ENCODE measurements around the gene AHDC1.

Gene AHDC1

GRCh38 chr1:27592232-27592930, 11.6 kb downstream of the AHDC1 start:
- H2AFZ ChIP-seq (ENCODE audit: low read depth, low read length) = no peak overlapping the region
- H3K4me3 ChIP-seq (ENCODE audit: low read depth in 1 of 2, low read length in 2 of 2) = no peak overlapping the region
- H3K4me2 ChIP-seq (ENCODE audit: insufficient read depth, low read length) = no peak overlapping the region
- H4K20me1 ChIP-seq (ENCODE audit: insufficient read depth, low read length) = peaks cover 100% of the 10 kb centered on the region
- H3K27me3 ChIP-seq (ENCODE audit: insufficient read depth, low read length, poor library complexity) = no peaks in the 10 kb centered on the region
- peaks cover 18% of the 10 kb centered on the region for H3K4me1 ChIP-seq (ENCODE audit: insufficient read depth, low read length)
- ATAC-seq (ENCODE audit: insufficient read depth, low read depth) = no peak
- DNase-seq = no peak
- no peak overlapping the region for H3K27ac ChIP-seq (ENCODE audit: low read length)
- H3K79me2 ChIP-seq (ENCODE audit: insufficient read depth, low read length) = peaks cover 100% of the 10 kb centered on the region
- TF ChIP-seq, protein P1, sequence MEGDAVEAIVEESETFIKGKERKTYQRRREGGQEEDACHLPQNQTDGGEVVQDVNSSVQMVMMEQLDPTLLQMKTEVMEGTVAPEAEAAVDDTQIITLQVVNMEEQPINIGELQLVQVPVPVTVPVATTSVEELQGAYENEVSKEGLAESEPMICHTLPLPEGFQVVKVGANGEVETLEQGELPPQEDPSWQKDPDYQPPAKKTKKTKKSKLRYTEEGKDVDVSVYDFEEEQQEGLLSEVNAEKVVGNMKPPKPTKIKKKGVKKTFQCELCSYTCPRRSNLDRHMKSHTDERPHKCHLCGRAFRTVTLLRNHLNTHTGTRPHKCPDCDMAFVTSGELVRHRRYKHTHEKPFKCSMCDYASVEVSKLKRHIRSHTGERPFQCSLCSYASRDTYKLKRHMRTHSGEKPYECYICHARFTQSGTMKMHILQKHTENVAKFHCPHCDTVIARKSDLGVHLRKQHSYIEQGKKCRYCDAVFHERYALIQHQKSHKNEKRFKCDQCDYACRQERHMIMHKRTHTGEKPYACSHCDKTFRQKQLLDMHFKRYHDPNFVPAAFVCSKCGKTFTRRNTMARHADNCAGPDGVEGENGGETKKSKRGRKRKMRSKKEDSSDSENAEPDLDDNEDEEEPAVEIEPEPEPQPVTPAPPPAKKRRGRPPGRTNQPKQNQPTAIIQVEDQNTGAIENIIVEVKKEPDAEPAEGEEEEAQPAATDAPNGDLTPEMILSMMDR (IDR thresholded peaks at IDR 0.05; ENCODE audit: borderline replicate concordance, extremely low read depth, low read length, poor library complexity, severe bottlenecking) = no peak
- TF ChIP-seq EZH2 (IDR thresholded peaks at IDR 0.05; ENCODE audit: borderline replicate concordance, low read depth, low read length, severe bottlenecking) = no peak
- H3K36me3 ChIP-seq (ENCODE audit: insufficient read depth, low read length) = peaks cover 74% of the 10 kb centered on the region
- H3K9ac ChIP-seq (ENCODE audit: low read depth, low read length) = no peak overlapping the region
- no peaks in the 10 kb centered on the region for H3K9me3 ChIP-seq (ENCODE audit: insufficient read depth, low read length, severe bottlenecking)

GRCh38 chr1:27591622-27592021, 12.3 kb downstream of the AHDC1 start:
- ATAC-seq (ENCODE audit: insufficient read depth, low read depth) (no peak), DNase-seq (no peak)
- H2AFZ ChIP-seq (ENCODE audit: low read depth, low read length) = no peak overlapping the region
- H3K4me3 ChIP-seq (ENCODE audit: low read depth in 1 of 2, low read length in 2 of 2) = no peak overlapping the region
- peaks cover 70% of the 10 kb centered on the region for H3K36me3 ChIP-seq (ENCODE audit: insufficient read depth, low read length)
- peaks cover 10% of the 10 kb centered on the region for H3K4me1 ChIP-seq (ENCODE audit: insufficient read depth, low read length)
- H3K79me2 ChIP-seq (ENCODE audit: insufficient read depth, low read length) = peaks cover 100% of the 10 kb centered on the region
- H3K27me3 ChIP-seq (ENCODE audit: insufficient read depth, low read length, poor library complexity) = no peaks in the 10 kb centered on the region
- H3K27ac ChIP-seq (ENCODE audit: low read length) = no peak overlapping the region
- H3K9ac ChIP-seq (ENCODE audit: low read depth, low read length) = no peak overlapping the region
- H3K9me3 ChIP-seq (ENCODE audit: insufficient read depth, low read length, severe bottlenecking) = no peaks in the 10 kb centered on the region
- no peak overlapping the region for H3K4me2 ChIP-seq (ENCODE audit: insufficient read depth, low read length)
- TF ChIP-seq, protein P1 (IDR thresholded peaks at IDR 0.05; ENCODE audit: borderline replicate concordance, extremely low read depth, low read length, poor library complexity, severe bottlenecking) = no peak
- TF ChIP-seq EZH2 (IDR thresholded peaks at IDR 0.05; ENCODE audit: borderline replicate concordance, low read depth, low read length, severe bottlenecking) = no peak
- H4K20me1 ChIP-seq (ENCODE audit: insufficient read depth, low read length) = peaks cover 100% of the 10 kb centered on the region

GRCh38 chr1:27590917-27591508, 12.9 kb downstream of the AHDC1 start:
- DNase-seq (no peak), ATAC-seq (ENCODE audit: insufficient read depth, low read depth) (no peak)
- Histone ChIP-seq H3K79me2 (ENCODE audit: insufficient read depth, low read length) (peaks cover 100% of the 10 kb centered on the region), H3K36me3 (ENCODE audit: insufficient read depth, low read length) (peaks cover 66% of the 10 kb centered on the region), H3K9ac (ENCODE audit: low read depth, low read length) (no peak overlapping the region), H3K4me3 (ENCODE audit: low read depth in 1 of 2, low read length in 2 of 2) (no peak overlapping the region), H3K9me3 (ENCODE audit: insufficient read depth, low read length, severe bottlenecking) (no peaks in the 10 kb centered on the region), H3K4me1 (ENCODE audit: insufficient read depth, low read length) (peaks cover 6% of the 10 kb centered on the region; the same call in 1 of the 2 replicates), H3K4me2 (ENCODE audit: insufficient read depth, low read length) (no peak overlapping the region), H4K20me1 (ENCODE audit: insufficient read depth, low read length) (peaks cover 98% of the 10 kb centered on the region), H3K27me3 (ENCODE audit: insufficient read depth, low read length, poor library complexity) (no peaks in the 10 kb centered on the region), H2AFZ (ENCODE audit: low read depth, low read length) (no peak overlapping the region), H3K27ac (ENCODE audit: low read length) (no peak overlapping the region)
- TF ChIP-seq EZH2 (IDR thresholded peaks at IDR 0.05; ENCODE audit: borderline replicate concordance, low read depth, low read length, severe bottlenecking) = no peak
- TF ChIP-seq, protein P1 (IDR thresholded peaks at IDR 0.05; ENCODE audit: borderline replicate concordance, extremely low read depth, low read length, poor library complexity, severe bottlenecking) = no peak
